Panc1 (cell line): ENCODE data around the gene COL4A2. TPM values are rescaled to one million over a fixed set of nuclear protein-coding genes. Genes with fewer than 3 reads are reported as not detected.

Source experiments
- ATAC-seq: fragments of 200-7000 bp; cut with Tn5 transposase; 2 replicates; pipeline ENCODE4 v1.9.1; 2020; ENCODE audit warnings: mild to moderate bottlenecking, moderate library complexity
- BruUV-seq: library from RNA; stranded (reverse); fragments of 400-500 nt; replicated peaks from 2 replicates; lab custom pipeline; 2021; lab: Mats Ljungman, UMichigan
- CTCF ChIA-PET: fragments of 300-600 bp; sonication (Branson Sonifier 250); formaldehyde crosslinking; loops from one replicate; lab custom pipeline; 2022; ENCODE audit warnings: antibody characterized with exemption; lab: Charles Lee
- POLR2A ChIA-PET: fragments of 300-600 bp; sonication (Branson Sonifier 250); formaldehyde crosslinking; loops from one replicate; lab custom pipeline; 2022; ENCODE audit warnings: antibody characterized with exemption; lab: Charles Lee
- DNase-seq: peaks from one replicate; pipeline ENCODE4 v3.0.0-alpha.2; 2010; ENCODE audit warnings: low read depth, low spot score
- H3K27ac ChIP-seq: 2 replicates; pipeline ENCODE4 v1.5.1; 2011; ENCODE audit warnings: mild to moderate bottlenecking, low read length, inconsistent platforms
- H3K27me3 ChIP-seq: fragments of 200-500 bp; sonication (Bioruptor generic); 2 replicates; pipeline ENCODE4 v1.6.0; 2014; ENCODE audit warnings: low read length, inconsistent platforms; ENCODE audit not compliant: control insufficient read depth, insufficient read depth
- H3K36me3 ChIP-seq: fragments of 200-500 bp; sonication (Bioruptor generic); 2 replicates; pipeline ENCODE4 v1.5.1; 2014; ENCODE audit warnings: inconsistent platforms, mild to moderate bottlenecking, low read length, moderate library complexity; ENCODE audit not compliant: control insufficient read depth, insufficient read depth
- H3K4me1 ChIP-seq: 2 replicates; pipeline ENCODE4 v1.5.1; 2011; ENCODE audit warnings: inconsistent platforms, mild to moderate bottlenecking, low read length, moderate library complexity; ENCODE audit not compliant: control insufficient read depth, insufficient read depth
- H3K4me3 ChIP-seq, 2 experiments: 2 replicates each; pipeline ENCODE4 v1.5.1; 2011 to 2012; ENCODE audit warnings: low read depth in 2 of 2, low read length in 2 of 2, mild to moderate bottlenecking in 2 of 2, inconsistent platforms in 1 of 2, moderate library complexity in 1 of 2
- H3K9me3 ChIP-seq: fragments of 200-500 bp; sonication (Bioruptor generic); 2 replicates; pipeline ENCODE4 v1.5.1; 2014; ENCODE audit warnings: low read depth, mild to moderate bottlenecking, inconsistent platforms, low read length, moderate library complexity; ENCODE audit not compliant: control insufficient read depth, insufficient read depth
- CTCF ChIP-seq: fragments of 450-650 bp; IDR thresholded peaks from 2 replicates; pipeline ENCODE4 v1.5.1; 2017; ENCODE audit warnings: mild to moderate bottlenecking
- POLR2AphosphoS5 ChIP-seq: IDR thresholded peaks from 2 replicates; pipeline ENCODE4 v1.6.1; 2012; ENCODE audit warnings: mild to moderate bottlenecking, low read depth, low read length, moderate library complexity
- REST ChIP-seq, 2 experiments: IDR thresholded peaks; 2 replicates each; pipeline ENCODE4 v1.6.1; 2011 to 2012; ENCODE audit warnings: low read depth in 2 of 2, control low read depth in 1 of 2, low read length in 1 of 2, mild to moderate bottlenecking in 1 of 2, moderate library complexity in 1 of 2; ENCODE audit not compliant: insufficient read depth in 1 of 2
- SIN3A ChIP-seq: IDR thresholded peaks from 2 replicates; pipeline ENCODE4 v1.6.1; 2012; ENCODE audit warnings: low read depth, mild to moderate bottlenecking, low read length, moderate library complexity, borderline replicate concordance; ENCODE audit not compliant: insufficient read depth
- TCF7L2 ChIP-seq: IDR thresholded peaks from 2 replicates; pipeline ENCODE4 v1.6.1; 2011; ENCODE audit warnings: mild to moderate bottlenecking, low read depth, low read length, inconsistent platforms
- in situ Hi-C: cut with HindIII; loops from 2 replicates; pipeline ENCODE4 v1.10.0; 2016; ENCODE audit warnings: low sequenced_read_pairs, low pct_unique_long_range_greater_than_20kb
- intact Hi-C: fragments of 100-400 bp; cut with micrococcal nuclease; formaldehyde crosslinking; loops from one replicate; pipeline ENCODE4 v1.10.0; 2022; ENCODE audit not compliant: unreplicated experiment
- total RNA-seq: library from RNA; stranded (reverse); gene quantifications from one replicate; pipeline ENCODE4 v1.2.1, GENCODE V29; 2021; ENCODE audit not compliant: unreplicated experiment

COL4A2 gene
- total RNA-seq, 1 experiment from 2014 or later: 3.0 TPM

- Histone ChIP-seq H3K9me3 (no peaks in the 10 kb centered on the region), H3K36me3 (no peaks in the 10 kb centered on the region), H3K4me1 (no peaks in the 10 kb centered on the region), H3K27me3 (no peaks in the 10 kb centered on the region; the same call in 1 of the 2 replicates), H3K27ac (no peak overlapping the region), H3K4me3 (no peak overlapping the region)
- in situ Hi-C loops: no loop called here
- BruUV-seq: no TSS peak
- intact Hi-C loops: no loop called here
- ChIA-PET POLR2A (no interaction called here), CTCF (no interaction called here)
- no peak for ATAC-seq
- TF ChIP-seq REST (IDR thresholded peaks at IDR 0.05; ENCODE audit: insufficient read depth in 1 of 2, low read depth in 2 of 2, low read length in 1 of 2) (no peak), POLR2AphosphoS5 (no peak), SIN3A (no peak), CTCF (no peak), TCF7L2 (no peak)
- DNase-seq: no peak
These were observed 46.4 kb downstream of the COL4A2 start for GRCh38 chr13:110353339-110353977.

GRCh38 chr13:110354123-110354627 lies 47.1 kb downstream of the COL4A2 start:
- Histone ChIP-seq H3K9me3 (no peaks in the 10 kb centered on the region), H3K27me3 (no peaks in the 10 kb centered on the region; the same call in 1 of the 2 replicates), H3K4me3 (no peak overlapping the region), H3K4me1 (no peaks in the 10 kb centered on the region), H3K27ac (no peak overlapping the region), H3K36me3 (no peaks in the 10 kb centered on the region)
- no peak for ATAC-seq
- in situ Hi-C loops: no loop called here
- BruUV-seq: no TSS peak
- intact Hi-C loops: no loop called here
- POLR2A ChIA-PET: no interaction called here
- CTCF ChIA-PET: no interaction called here
- no peak for DNase-seq
- TF ChIP-seq POLR2AphosphoS5 (no peak), REST (IDR thresholded peaks at IDR 0.05; ENCODE audit: insufficient read depth in 1 of 2, low read depth in 2 of 2, low read length in 1 of 2) (no peak), SIN3A (no peak), TCF7L2 (no peak), CTCF (no peak)
